Fibroblast of lung (primary cell): ENCODE measurements around the gene STMP1. TPM values are rescaled to one million over a fixed set of nuclear protein-coding genes. Genes with fewer than 3 reads are reported as not detected.

Experiments
- DNase-seq, 2 donors: peaks; one replicate each; pipeline versions ENCODE4 v3.0.0 to v3.0.0-alpha.2; 2010; ENCODE audit warnings: low read depth in 2 of 2
- H2AFZ ChIP-seq: 2 replicates; pipeline ENCODE4 v1.5.1; 2012; ENCODE audit warnings: low read length, control low read depth, inconsistent platforms
- H3K27ac ChIP-seq: 2 replicates; pipeline ENCODE4 v1.5.1; 2011; ENCODE audit warnings: low read length, control low read depth; ENCODE audit not compliant: insufficient read depth
- H3K27me3 ChIP-seq: 2 replicates; pipeline ENCODE4 v1.5.1; 2011; ENCODE audit warnings: mild to moderate bottlenecking, low read length; ENCODE audit not compliant: control insufficient read depth, insufficient read depth
- H3K36me3 ChIP-seq: 2 replicates; pipeline ENCODE4 v1.5.1; 2011; ENCODE audit warnings: low read length; ENCODE audit not compliant: control insufficient read depth, insufficient read depth
- H3K4me1 ChIP-seq: 2 replicates; pipeline ENCODE4 v1.5.1; 2011; ENCODE audit warnings: low read length; ENCODE audit not compliant: control insufficient read depth, insufficient read depth; ENCODE audit errors: extremely low read depth
- H3K4me2 ChIP-seq: 2 replicates; pipeline ENCODE4 v1.5.1; 2011; ENCODE audit warnings: low read length, control low read depth; ENCODE audit not compliant: insufficient read depth; ENCODE audit errors: extremely low read depth
- H3K4me3 ChIP-seq, 4 experiments: fragments of 200-600 bp in 1 of 4; sonication (generic) in 1 of 4; replicated peaks in 1 of 4; 2 replicates each; pipeline ENCODE4 v1.5.1; 2011 to 2016; ENCODE audit warnings: low read length in 4 of 4, low read depth in 3 of 4, mild to moderate bottlenecking in 3 of 4, control low read depth in 2 of 4, inconsistent platforms in 1 of 4, mixed read lengths in 1 of 4; ENCODE audit not compliant: insufficient read depth in 1 of 4; ENCODE audit errors: control extremely low read depth in 1 of 4
- H3K79me2 ChIP-seq: 2 replicates; pipeline ENCODE4 v1.5.1; 2012; ENCODE audit warnings: mild to moderate bottlenecking, low read length, inconsistent platforms; ENCODE audit not compliant: control insufficient read depth, insufficient read depth
- H3K9ac ChIP-seq: 2 replicates; pipeline ENCODE4 v1.5.1; 2011; ENCODE audit warnings: mild to moderate bottlenecking, low read length, control low read depth; ENCODE audit not compliant: insufficient read depth
- H3K9me3 ChIP-seq: 2 replicates; pipeline ENCODE4 v1.5.1; 2012; ENCODE audit warnings: low read depth, low read length; ENCODE audit not compliant: control insufficient read depth, insufficient read depth
- H4K20me1 ChIP-seq: 2 replicates; pipeline ENCODE4 v1.5.1; 2011; ENCODE audit warnings: low read length; ENCODE audit not compliant: control insufficient read depth, insufficient read depth; ENCODE audit errors: extremely low read depth
- EZH2 ChIP-seq: IDR thresholded peaks from 2 replicates; pipeline ENCODE4 v1.5.1; 2012; ENCODE audit warnings: low read length, control low read depth, mild to moderate bottlenecking; ENCODE audit errors: missing control alignments
- polyA plus RNA-seq, 2 donors: library from polyadenylated mRNA; depleted of rRNA in 1 of 2; stranded (reverse) in 1 of 2; unstranded in 1 of 2; fragments of >200 nt; gene quantifications; 2 replicates each; pipeline ENCODE4 v1.2.1, GENCODE V29; 2011 to 2012; ENCODE audit warnings: missing spikeins in 1 of 2
- total RNA-seq: library from RNA; depleted of rRNA; stranded (reverse); fragments of >200 nt; gene quantifications from 2 replicates; pipeline ENCODE4 v1.2.1, GENCODE V29; 2014
- TF ChIP-seq, protein P1 (sequence below), 2 donors: IDR thresholded peaks in 1 of 2; conservative IDR thresholded peaks in 1 of 2; 1 replicate in 1 of 2; 2 replicates in 1 of 2; pipeline ENCODE4 v1.5.1; 2011 to 2012; ENCODE audit warnings: low read length in 2 of 2, control low read depth in 1 of 2, inconsistent platforms in 1 of 2, low read depth in 1 of 2, mild to moderate bottlenecking in 1 of 2

Gene STMP1
- total and polyA plus RNA-seq, 2 donors (not counting 1 experiment from before 2014, with no cell fraction given) = 16.7 to 50.6 TPM

DNA sequence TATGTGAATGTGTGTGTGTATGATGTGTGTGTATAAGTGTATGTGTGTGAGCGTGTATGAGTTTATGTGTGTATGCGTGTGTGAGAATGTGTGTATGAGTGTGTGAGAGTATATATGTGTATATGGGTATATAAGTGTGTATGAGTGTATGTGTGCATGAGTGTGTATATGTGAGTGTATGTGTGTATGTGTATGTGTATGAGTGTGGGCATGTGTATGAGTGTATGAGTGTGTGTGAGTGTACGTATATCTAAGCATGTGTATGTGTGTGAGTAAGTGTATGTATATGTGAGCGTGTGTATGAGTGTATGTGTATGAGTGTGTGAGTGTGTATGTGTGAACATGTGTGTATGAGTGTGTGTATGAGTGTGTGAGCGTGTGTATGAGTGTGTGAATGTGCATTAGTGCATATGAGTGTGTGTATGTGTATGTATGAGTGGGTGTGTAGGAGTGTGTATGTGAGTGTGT, 52.8 kb downstream of the STMP1 start:
- no peak for DNase-seq
- Histone ChIP-seq H3K4me1 (peaks cover 13% of the 10 kb centered on the region), H3K9me3 (no peaks in the 10 kb centered on the region), H3K79me2 (no peaks in the 10 kb centered on the region), H3K9ac (no peak overlapping the region), H3K4me2 (no peak overlapping the region), H3K36me3 (peaks cover 7% of the 10 kb centered on the region), H3K4me3 (no peak overlapping the region), H3K27ac (no peak overlapping the region), H2AFZ (no peak overlapping the region), H4K20me1 (no peaks in the 10 kb centered on the region), H3K27me3 (no peaks in the 10 kb centered on the region)
- TF ChIP-seq, protein P1, sequence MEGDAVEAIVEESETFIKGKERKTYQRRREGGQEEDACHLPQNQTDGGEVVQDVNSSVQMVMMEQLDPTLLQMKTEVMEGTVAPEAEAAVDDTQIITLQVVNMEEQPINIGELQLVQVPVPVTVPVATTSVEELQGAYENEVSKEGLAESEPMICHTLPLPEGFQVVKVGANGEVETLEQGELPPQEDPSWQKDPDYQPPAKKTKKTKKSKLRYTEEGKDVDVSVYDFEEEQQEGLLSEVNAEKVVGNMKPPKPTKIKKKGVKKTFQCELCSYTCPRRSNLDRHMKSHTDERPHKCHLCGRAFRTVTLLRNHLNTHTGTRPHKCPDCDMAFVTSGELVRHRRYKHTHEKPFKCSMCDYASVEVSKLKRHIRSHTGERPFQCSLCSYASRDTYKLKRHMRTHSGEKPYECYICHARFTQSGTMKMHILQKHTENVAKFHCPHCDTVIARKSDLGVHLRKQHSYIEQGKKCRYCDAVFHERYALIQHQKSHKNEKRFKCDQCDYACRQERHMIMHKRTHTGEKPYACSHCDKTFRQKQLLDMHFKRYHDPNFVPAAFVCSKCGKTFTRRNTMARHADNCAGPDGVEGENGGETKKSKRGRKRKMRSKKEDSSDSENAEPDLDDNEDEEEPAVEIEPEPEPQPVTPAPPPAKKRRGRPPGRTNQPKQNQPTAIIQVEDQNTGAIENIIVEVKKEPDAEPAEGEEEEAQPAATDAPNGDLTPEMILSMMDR (conservative IDR thresholded peaks at IDR 0.05 in 1 of 2, IDR thresholded peaks at IDR 0.05 in 1 of 2; ENCODE audit: low read depth in 1 of 2, low read length in 2 of 2) = no peak
- no peak for TF ChIP-seq EZH2

DNA sequence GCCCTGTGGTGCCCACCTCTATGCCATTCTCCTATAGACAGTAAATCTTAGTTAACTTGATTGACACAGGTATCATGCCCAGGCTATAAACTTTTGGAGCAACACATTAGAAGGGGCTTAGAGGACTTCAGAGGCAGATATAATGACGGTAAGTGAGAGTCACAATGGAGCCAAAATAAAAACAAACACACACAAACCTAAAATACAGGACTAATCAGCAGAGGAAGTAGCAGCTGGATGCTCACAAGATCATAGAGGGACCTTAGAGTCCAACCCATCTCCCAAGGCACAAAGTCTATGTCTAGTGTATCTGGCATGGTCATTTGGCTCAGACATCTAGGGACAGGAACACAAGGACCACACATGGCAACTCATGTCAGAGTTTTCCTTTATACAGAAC, 53.4 kb downstream of the STMP1 start:
- peaks cover 13% of the 10 kb centered on the region for H3K4me1 ChIP-seq
- no peak overlapping the region for H2AFZ ChIP-seq
- no peaks in the 10 kb centered on the region for H3K9me3 ChIP-seq
- TF ChIP-seq, protein P1 (conservative IDR thresholded peaks at IDR 0.05 in 1 of 2, IDR thresholded peaks at IDR 0.05 in 1 of 2; ENCODE audit: low read depth in 1 of 2, low read length in 2 of 2) = no peak
- peaks cover 7% of the 10 kb centered on the region for H3K36me3 ChIP-seq
- H3K27me3 ChIP-seq = no peaks in the 10 kb centered on the region
- H3K4me3 ChIP-seq = no peak overlapping the region
- DNase-seq = no peak
- no peak overlapping the region for H3K4me2 ChIP-seq
- no peak overlapping the region for H3K9ac ChIP-seq
- no peaks in the 10 kb centered on the region for H3K79me2 ChIP-seq
- no peak overlapping the region for H3K27ac ChIP-seq
- no peaks in the 10 kb centered on the region for H4K20me1 ChIP-seq

DNA sequence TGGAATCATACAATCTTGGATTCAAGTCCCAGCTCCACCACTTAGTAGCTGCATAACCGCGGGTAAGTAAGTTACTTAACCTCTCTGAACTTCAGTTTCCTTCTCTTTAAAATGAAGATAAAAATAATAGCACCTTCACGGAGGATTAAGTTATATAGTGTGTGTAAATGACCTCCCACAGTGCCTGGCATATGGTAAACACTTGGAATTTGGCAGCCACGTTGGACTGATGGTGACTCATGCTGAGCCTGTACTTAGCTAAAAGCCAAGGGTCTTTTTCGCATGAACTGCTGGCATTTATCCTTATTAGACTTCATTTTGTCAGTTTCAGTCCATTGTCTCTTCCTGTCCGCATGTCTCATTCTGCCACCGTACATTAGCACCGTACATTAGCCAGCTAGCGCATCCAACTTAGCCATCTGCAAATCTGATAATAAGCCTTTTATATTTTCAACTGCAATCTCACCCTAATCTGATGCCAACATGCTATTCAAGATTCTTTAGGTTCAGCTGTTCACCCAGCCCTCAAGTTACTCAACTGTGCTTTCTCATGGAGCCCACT, 54.4 kb downstream of the STMP1 start:
- no peaks in the 10 kb centered on the region for H3K79me2 ChIP-seq
- no peaks in the 10 kb centered on the region for H4K20me1 ChIP-seq
- peaks cover 7% of the 10 kb centered on the region for H3K36me3 ChIP-seq
- H3K4me2 ChIP-seq = peak overlapping the region; percentile 50
- H3K9me3 ChIP-seq = no peaks in the 10 kb centered on the region
- H3K27ac ChIP-seq = peak overlapping the region; percentile 24
- no peak overlapping the region for H3K9ac ChIP-seq
- no peaks in the 10 kb centered on the region for H3K27me3 ChIP-seq
- no peak overlapping the region for H2AFZ ChIP-seq
- no peak for TF ChIP-seq EZH2
- TF ChIP-seq, protein P1 (conservative IDR thresholded peaks at IDR 0.05 in 1 of 2, IDR thresholded peaks at IDR 0.05 in 1 of 2; ENCODE audit: low read depth in 1 of 2, low read length in 2 of 2) = no peak
- H3K4me1 ChIP-seq = peaks cover 13% of the 10 kb centered on the region
- DNase-seq = peak; percentile 90 to 94
- H3K4me3 ChIP-seq = no peak overlapping the region
